ENCODE data around the gene ATP5F1D.

- TF ChIP-seq CTCF (IDR thresholded peaks at IDR 0.05): peak; percentile 75
- TF ChIP-seq EZH2phosphoT487 (IDR thresholded peaks at IDR 0.05): no peak
Measured at GRCh38 chr19:1248786-1249297, 7.3 kb downstream of the ATP5F1D start.

Measured in neural progenitor cell (in vitro differentiated cells).